K562 (cell line): ENCODE measurements around the gene VPS37D. TPM values are rescaled to one million over a fixed set of nuclear protein-coding genes. Genes with fewer than 3 reads are reported as not detected.

ENCODE experiments used
- BACH1 ChIP-seq: fragments of 200-800 bp; sonication (Bioruptor generic); IDR thresholded peaks from 2 replicates; pipeline ENCODE4 v1.6.1; 2016; ENCODE audit warnings: missing genetic modification characterization, missing compliant biosample characterization
- CCAR2 ChIP-seq: fragments of 200-400 bp; formaldehyde crosslinking; IDR thresholded peaks from 2 replicates; pipeline ENCODE4 v1.6.1; 2017; ENCODE audit warnings: mild to moderate bottlenecking, low read depth, low read length
- COPS2 ChIP-seq: fragments of 450-650 bp; conservative IDR thresholded peaks from 2 replicates; pipeline ENCODE4 v1.6.1; 2016; ENCODE audit warnings: mild to moderate bottlenecking, moderate library complexity
- ETS2 ChIP-seq: IDR thresholded peaks from 2 replicates; pipeline ENCODE4 v1.6.1; 2016; ENCODE audit warnings: borderline replicate concordance, missing genetic modification characterization, mild to moderate bottlenecking, moderate library complexity, missing compliant biosample characterization; ENCODE audit not compliant: poor library complexity, severe bottlenecking
- GABPB1 ChIP-seq: sonication (generic); formaldehyde crosslinking; IDR thresholded peaks from 2 replicates; pipeline ENCODE4 v1.8.0; 2022; ENCODE audit warnings: mild to moderate bottlenecking, missing genetic modification reagents
- HMGN3 ChIP-seq: IDR thresholded peaks from 2 replicates; pipeline ENCODE4 v1.6.1; 2011; ENCODE audit warnings: borderline replicate concordance, low read depth, mild to moderate bottlenecking, mixed read lengths, low read length; ENCODE audit not compliant: insufficient read length; ENCODE audit errors: extremely low read depth
- LARP7 ChIP-seq: fragments of 450-650 bp; IDR thresholded peaks from 2 replicates; pipeline ENCODE4 v1.6.1; 2016
- NCOA6 ChIP-seq: fragments of 450-650 bp; IDR thresholded peaks from 2 replicates; pipeline ENCODE4 v1.6.1; 2017; ENCODE audit warnings: mild to moderate bottlenecking
- NFIX ChIP-seq: fragments of 250-450 bp; sonication (Bioruptor Pico); IDR thresholded peaks from 2 replicates; pipeline ENCODE4 v1.4.0; 2020; ENCODE audit warnings: low read depth, mild to moderate bottlenecking, moderate library complexity
- NUFIP1 ChIP-seq: fragments of 450-650 bp; IDR thresholded peaks from 2 replicates; pipeline ENCODE4 v1.6.1; 2018; ENCODE audit not compliant: partially characterized antibody
- PHB2 ChIP-seq: fragments of 450-650 bp; IDR thresholded peaks from 2 replicates; pipeline ENCODE4 v1.6.1; 2017; ENCODE audit warnings: low read depth
- RNF2 ChIP-seq: sonication (generic); IDR thresholded peaks from 2 replicates; pipeline ENCODE4 v1.6.1; 2016
- SMAD2 ChIP-seq: fragments of 150-350 bp; IDR thresholded peaks from 2 replicates; pipeline ENCODE4 v1.6.1; 2014; ENCODE audit warnings: low read depth, mild to moderate bottlenecking, low read length
- XRCC4 ChIP-seq: IDR thresholded peaks from one replicate; pipeline ENCODE4 v1.6.1; 2011; ENCODE audit not compliant: insufficient read depth, insufficient read length; ENCODE audit errors: extremely low read depth
- ZNF197 ChIP-seq: fragments of 200-800 bp; sonication (Bioruptor generic); IDR thresholded peaks from 2 replicates; pipeline ENCODE4 v1.6.1; 2016; ENCODE audit warnings: low read depth, missing genetic modification characterization, missing compliant biosample characterization
- ZNF561 ChIP-seq: fragments of 450-650 bp; formaldehyde crosslinking; conservative IDR thresholded peaks from 2 replicates; pipeline ENCODE4 v1.4.0; 2020; ENCODE audit warnings: mild to moderate bottlenecking, moderate library complexity
- ZNF76 ChIP-seq: fragments of 250-450 bp; sonication (Bioruptor Pico); IDR thresholded peaks from 2 replicates; pipeline ENCODE4 v1.4.0; 2020; ENCODE audit warnings: mild to moderate bottlenecking, moderate library complexity, borderline replicate concordance
- ZNF764 ChIP-seq: fragments of 250-450 bp; sonication (Bioruptor Pico); IDR thresholded peaks from 2 replicates; pipeline ENCODE4 v1.4.0; 2020; ENCODE audit warnings: low read depth, mild to moderate bottlenecking, moderate library complexity
- ZNF830 ChIP-seq: fragments of 250-450 bp; sonication (Bioruptor Pico); IDR thresholded peaks from 2 replicates; pipeline ENCODE4 v1.5.0; 2021; ENCODE audit warnings: mild to moderate bottlenecking
- polyA plus RNA-seq, 8 experiments: library from polyadenylated mRNA; depleted of rRNA in 4 of 8; stranded (reverse) in 5 of 8; unstranded in 3 of 8; fragments of >200 nt; fragmentation: Nextera tagmentation in 2 of 8; fragmentation: Illumina TruSeq in 1 of 8; extraction: Ambion mirVana in 2 of 8; extraction: Trizol in 1 of 8; gene quantifications; 2 replicates each; pipeline versions ENCODE4 v1.2.1 to v1.2.3, GENCODE V29; 2011 to 2014; ENCODE audit warnings: inconsistent platforms in 1 of 8, missing spikeins in 1 of 8
- total RNA-seq, 7 experiments: library from RNA; depleted of rRNA in 6 of 7; stranded (reverse); fragments of >200 nt in 6 of 7; fragmentation: Illumina TruSeq in 2 of 7; extraction: Trizol in 2 of 7; gene quantifications; 2 replicates each; pipeline versions ENCODE4 v1.2.1 to v1.2.3, GENCODE V29; 2011 to 2021; ENCODE audit warnings: low replicate concordance in 1 of 7
- TF ChIP-seq, protein P1 (sequence below): fragments of 450-650 bp; IDR thresholded peaks from 2 replicates; pipeline ENCODE4 v1.7.0; 2016; ENCODE audit warnings: borderline replicate concordance
- TF ChIP-seq, protein P2 (sequence below): fragments of 250-450 bp; sonication (Bioruptor Pico); IDR thresholded peaks from 2 replicates; pipeline ENCODE4 v1.8.0; 2021; ENCODE audit warnings: moderate library complexity, mild to moderate bottlenecking, inconsistent platforms
- TF ChIP-seq, protein P3 (sequence below): sonication (generic); formaldehyde crosslinking; IDR thresholded peaks from 2 replicates; pipeline ENCODE4 v1.8.0; 2022; ENCODE audit warnings: missing genetic modification reagents, mild to moderate bottlenecking, moderate library complexity, borderline replicate concordance
- TF ChIP-seq, protein P4 (sequence below), 3 experiments: IDR thresholded peaks in 2 of 3; conservative IDR thresholded peaks in 1 of 3; 2 replicates each; pipeline ENCODE4 v1.5.1; 2011 to 2012; ENCODE audit warnings: low read length in 3 of 3, mild to moderate bottlenecking in 3 of 3, control low read depth in 2 of 3, improper control_type of control experiment in 1 of 3, inconsistent platforms in 1 of 3, low read depth in 1 of 3, mixed read lengths in 1 of 3, moderate library complexity in 1 of 3; ENCODE audit not compliant: insufficient read depth in 2 of 3

The VPS37D gene
- total and polyA plus RNA-seq, 9 of the 15 experiments (the other 6 are each of a cell fraction or from before 2014, with no cell fraction given), result 0.25 to 2.3 (median 1.0) TPM; not detected in 3

DNA sequence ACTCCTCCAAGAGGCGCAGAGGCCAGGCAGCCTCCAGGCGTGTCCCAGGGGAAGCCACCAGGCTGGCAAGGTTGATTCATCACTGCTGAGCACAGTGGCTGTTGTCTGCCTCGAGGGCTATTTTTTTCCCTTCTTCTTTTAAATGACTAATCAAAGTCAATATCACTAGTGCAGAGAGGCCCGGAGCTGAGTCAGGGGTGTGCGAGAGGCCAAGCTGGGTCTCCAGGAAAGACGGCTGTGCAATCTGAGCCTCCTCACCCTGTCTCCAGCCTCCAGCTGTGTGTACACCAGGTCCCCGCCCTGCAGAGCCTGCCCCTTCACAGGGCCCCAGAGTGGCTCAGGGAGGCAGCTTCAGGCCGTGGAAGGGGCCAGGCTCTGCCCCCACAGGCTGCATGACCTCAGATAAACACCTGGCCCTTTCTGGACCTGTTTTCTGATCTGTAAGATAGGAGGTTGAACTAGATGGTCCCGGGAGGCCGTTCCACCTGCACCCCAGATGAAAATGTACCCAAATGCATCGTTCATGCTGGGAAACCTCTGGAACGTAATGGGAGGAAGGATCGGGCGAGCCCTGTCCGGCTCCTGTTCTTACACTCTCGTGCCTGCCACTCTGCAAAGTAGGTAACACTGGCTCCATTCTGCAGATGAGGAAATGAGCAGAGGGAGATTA is 48.2 kb downstream of the VPS37D start (continued):
- TF ChIP-seq, protein P1, sequence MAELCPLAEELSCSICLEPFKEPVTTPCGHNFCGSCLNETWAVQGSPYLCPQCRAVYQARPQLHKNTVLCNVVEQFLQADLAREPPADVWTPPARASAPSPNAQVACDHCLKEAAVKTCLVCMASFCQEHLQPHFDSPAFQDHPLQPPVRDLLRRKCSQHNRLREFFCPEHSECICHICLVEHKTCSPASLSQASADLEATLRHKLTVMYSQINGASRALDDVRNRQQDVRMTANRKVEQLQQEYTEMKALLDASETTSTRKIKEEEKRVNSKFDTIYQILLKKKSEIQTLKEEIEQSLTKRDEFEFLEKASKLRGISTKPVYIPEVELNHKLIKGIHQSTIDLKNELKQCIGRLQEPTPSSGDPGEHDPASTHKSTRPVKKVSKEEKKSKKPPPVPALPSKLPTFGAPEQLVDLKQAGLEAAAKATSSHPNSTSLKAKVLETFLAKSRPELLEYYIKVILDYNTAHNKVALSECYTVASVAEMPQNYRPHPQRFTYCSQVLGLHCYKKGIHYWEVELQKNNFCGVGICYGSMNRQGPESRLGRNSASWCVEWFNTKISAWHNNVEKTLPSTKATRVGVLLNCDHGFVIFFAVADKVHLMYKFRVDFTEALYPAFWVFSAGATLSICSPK, result no peak
- TF ChIP-seq, protein P2, sequence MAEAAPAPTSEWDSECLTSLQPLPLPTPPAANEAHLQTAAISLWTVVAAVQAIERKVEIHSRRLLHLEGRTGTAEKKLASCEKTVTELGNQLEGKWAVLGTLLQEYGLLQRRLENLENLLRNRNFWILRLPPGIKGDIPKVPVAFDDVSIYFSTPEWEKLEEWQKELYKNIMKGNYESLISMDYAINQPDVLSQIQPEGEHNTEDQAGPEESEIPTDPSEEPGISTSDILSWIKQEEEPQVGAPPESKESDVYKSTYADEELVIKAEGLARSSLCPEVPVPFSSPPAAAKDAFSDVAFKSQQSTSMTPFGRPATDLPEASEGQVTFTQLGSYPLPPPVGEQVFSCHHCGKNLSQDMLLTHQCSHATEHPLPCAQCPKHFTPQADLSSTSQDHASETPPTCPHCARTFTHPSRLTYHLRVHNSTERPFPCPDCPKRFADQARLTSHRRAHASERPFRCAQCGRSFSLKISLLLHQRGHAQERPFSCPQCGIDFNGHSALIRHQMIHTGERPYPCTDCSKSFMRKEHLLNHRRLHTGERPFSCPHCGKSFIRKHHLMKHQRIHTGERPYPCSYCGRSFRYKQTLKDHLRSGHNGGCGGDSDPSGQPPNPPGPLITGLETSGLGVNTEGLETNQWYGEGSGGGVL (CRISPR knock-in tag), result no peak
- TF ChIP-seq, protein P3, sequence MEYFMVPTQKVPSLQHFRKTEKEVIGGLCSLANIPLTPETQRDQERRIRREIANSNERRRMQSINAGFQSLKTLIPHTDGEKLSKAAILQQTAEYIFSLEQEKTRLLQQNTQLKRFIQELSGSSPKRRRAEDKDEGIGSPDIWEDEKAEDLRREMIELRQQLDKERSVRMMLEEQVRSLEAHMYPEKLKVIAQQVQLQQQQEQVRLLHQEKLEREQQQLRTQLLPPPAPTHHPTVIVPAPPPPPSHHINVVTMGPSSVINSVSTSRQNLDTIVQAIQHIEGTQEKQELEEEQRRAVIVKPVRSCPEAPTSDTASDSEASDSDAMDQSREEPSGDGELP (CRISPR knock-in tag), result peak; percentile 99
- TF ChIP-seq ZNF561 (CRISPR knock-in tag) (no peak), CCAR2 (no peak), ZNF197 (CRISPR knock-in tag) (0 out of 2 replicates have a peak, but pooled peaks have one; percentile 56), XRCC4 (no peak), LARP7 (no peak), GABPB1 (CRISPR knock-in tag) (no peak), PHB2 (peak; percentile 72; the same call in 1 of the 2 replicates), NFIX (CRISPR knock-in tag) (no peak), NUFIP1 (no peak), ETS2 (no peak), SMAD2 (no peak), ZNF764 (CRISPR knock-in tag) (no peak), ZNF76 (CRISPR knock-in tag) (no peak), COPS2 (no peak), RNF2 (peak; percentile 79), HMGN3 (peak; percentile 99), NCOA6 (no peak), BACH1 (tag) (peak; percentile 73; the same call in 1 of the 2 replicates), ZNF830 (CRISPR knock-in tag) (no peak)
- TF ChIP-seq, protein P4, sequence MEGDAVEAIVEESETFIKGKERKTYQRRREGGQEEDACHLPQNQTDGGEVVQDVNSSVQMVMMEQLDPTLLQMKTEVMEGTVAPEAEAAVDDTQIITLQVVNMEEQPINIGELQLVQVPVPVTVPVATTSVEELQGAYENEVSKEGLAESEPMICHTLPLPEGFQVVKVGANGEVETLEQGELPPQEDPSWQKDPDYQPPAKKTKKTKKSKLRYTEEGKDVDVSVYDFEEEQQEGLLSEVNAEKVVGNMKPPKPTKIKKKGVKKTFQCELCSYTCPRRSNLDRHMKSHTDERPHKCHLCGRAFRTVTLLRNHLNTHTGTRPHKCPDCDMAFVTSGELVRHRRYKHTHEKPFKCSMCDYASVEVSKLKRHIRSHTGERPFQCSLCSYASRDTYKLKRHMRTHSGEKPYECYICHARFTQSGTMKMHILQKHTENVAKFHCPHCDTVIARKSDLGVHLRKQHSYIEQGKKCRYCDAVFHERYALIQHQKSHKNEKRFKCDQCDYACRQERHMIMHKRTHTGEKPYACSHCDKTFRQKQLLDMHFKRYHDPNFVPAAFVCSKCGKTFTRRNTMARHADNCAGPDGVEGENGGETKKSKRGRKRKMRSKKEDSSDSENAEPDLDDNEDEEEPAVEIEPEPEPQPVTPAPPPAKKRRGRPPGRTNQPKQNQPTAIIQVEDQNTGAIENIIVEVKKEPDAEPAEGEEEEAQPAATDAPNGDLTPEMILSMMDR (IDR thresholded peaks at IDR 0.05 in 2 of 3, conservative IDR thresholded peaks at IDR 0.05 in 1 of 3; ENCODE audit: insufficient read depth in 2 of 3, low read depth in 1 of 3, low read length in 3 of 3), result no peak
